HepG2 (cell line): Measurements from ENCODE around the gene MTG1. TPM values are rescaled to one million over a fixed set of nuclear protein-coding genes. Genes with fewer than 3 reads are reported as not detected.

Experiments
- ATF7-NPFF ChIP-seq: sonication (generic); formaldehyde crosslinking; IDR thresholded peaks from 2 replicates; pipeline ENCODE4 v1.8.1; 2023; ENCODE audit warnings: mild to moderate bottlenecking, low read depth, missing genetic modification reagents, moderate library complexity
- LCORL ChIP-seq, 2 experiments: fragments of 450-650 bp in 1 of 2; sonication (generic) in 1 of 2; formaldehyde crosslinking in 1 of 2; IDR thresholded peaks; 2 replicates each; pipeline versions ENCODE4 v1.5.0 to v1.6.1; 2017 to 2020; ENCODE audit warnings: antibody characterized with exemption in 1 of 2, missing genetic modification reagents in 1 of 2
- NCOA5 ChIP-seq: sonication (generic); formaldehyde crosslinking; IDR thresholded peaks from 2 replicates; pipeline ENCODE4 v1.4.0; 2020; ENCODE audit warnings: missing genetic modification reagents
- PCBP2 ChIP-seq: fragments of 200-400 bp; formaldehyde crosslinking; optimal IDR thresholded peaks from 2 replicates; pipeline ENCODE3; 2018; ENCODE audit warnings: low read length, low read depth; ENCODE audit not compliant: poor library complexity, severe bottlenecking
- RBM39 ChIP-seq: fragments of 200-400 bp; formaldehyde crosslinking; IDR thresholded peaks from one replicate; pipeline ENCODE4 v1.6.1; 2018; ENCODE audit warnings: antibody characterized with exemption, mild to moderate bottlenecking, low read depth, low read length; ENCODE audit not compliant: poor library complexity, severe bottlenecking
- RXRA ChIP-seq: sonication (generic); formaldehyde crosslinking; IDR thresholded peaks from 2 replicates; pipeline ENCODE4 v1.5.1; 2020; ENCODE audit warnings: missing genetic modification reagents
- ZNF562 ChIP-seq: sonication (generic); formaldehyde crosslinking; IDR thresholded peaks from 2 replicates; pipeline ENCODE4 v1.8.0; 2022; ENCODE audit warnings: missing genetic modification reagents, borderline replicate concordance
- ZNF878 ChIP-seq: sonication (generic); formaldehyde crosslinking; IDR thresholded peaks from 2 replicates; pipeline ENCODE4 v1.8.1; 2023; ENCODE audit warnings: mild to moderate bottlenecking, missing genetic modification reagents, moderate library complexity
- polyA plus RNA-seq, 8 experiments: library from polyadenylated mRNA; depleted of rRNA in 3 of 8; stranded (reverse) in 7 of 8; unstranded in 1 of 8; fragments of >200 nt; fragmentation: Illumina TruSeq in 4 of 8; extraction: Trizol in 4 of 8; gene quantifications; 2 replicates each; pipeline versions ENCODE4 v1.2.1 to v1.2.3, GENCODE V29; 2011 to 2016; ENCODE audit warnings: low read depth in 4 of 8, missing spikeins in 1 of 8, mixed read lengths in 1 of 8; ENCODE audit not compliant: insufficient read depth in 1 of 8
- total RNA-seq, 5 experiments: library from RNA; depleted of rRNA; stranded (reverse); fragments of >200 nt; fragmentation: Illumina TruSeq; extraction: Trizol; gene quantifications; 2 replicates each; pipeline ENCODE4 v1.2.3, GENCODE V29; 2016; ENCODE audit warnings: low read depth in 1 of 5
- TF ChIP-seq, protein P1 (sequence below): sonication (generic); formaldehyde crosslinking; conservative IDR thresholded peaks from 2 replicates; pipeline ENCODE4 v1.4.0; 2020; ENCODE audit warnings: missing genetic modification reagents
- TF ChIP-seq, protein P2 (sequence below): sonication (generic); formaldehyde crosslinking; conservative IDR thresholded peaks from 2 replicates; pipeline ENCODE4 v1.8.0; 2022; ENCODE audit warnings: low read depth, missing genetic modification reagents
- TF ChIP-seq, protein P3 (sequence below): sonication (generic); formaldehyde crosslinking; IDR thresholded peaks from 2 replicates; pipeline ENCODE4 v1.5.0; 2020; ENCODE audit warnings: mild to moderate bottlenecking, missing genetic modification reagents
- TF ChIP-seq, protein P4 (sequence below): sonication (generic); formaldehyde crosslinking; IDR thresholded peaks from 2 replicates; pipeline ENCODE4 v1.5.0; 2020; ENCODE audit warnings: mild to moderate bottlenecking, missing genetic modification reagents

Gene MTG1
- total and polyA plus RNA-seq, 2 of the 13 experiments (the other 11 are each of a cell fraction or from before 2014, with no cell fraction given), result 42.0 to 103 TPM

DNA sequence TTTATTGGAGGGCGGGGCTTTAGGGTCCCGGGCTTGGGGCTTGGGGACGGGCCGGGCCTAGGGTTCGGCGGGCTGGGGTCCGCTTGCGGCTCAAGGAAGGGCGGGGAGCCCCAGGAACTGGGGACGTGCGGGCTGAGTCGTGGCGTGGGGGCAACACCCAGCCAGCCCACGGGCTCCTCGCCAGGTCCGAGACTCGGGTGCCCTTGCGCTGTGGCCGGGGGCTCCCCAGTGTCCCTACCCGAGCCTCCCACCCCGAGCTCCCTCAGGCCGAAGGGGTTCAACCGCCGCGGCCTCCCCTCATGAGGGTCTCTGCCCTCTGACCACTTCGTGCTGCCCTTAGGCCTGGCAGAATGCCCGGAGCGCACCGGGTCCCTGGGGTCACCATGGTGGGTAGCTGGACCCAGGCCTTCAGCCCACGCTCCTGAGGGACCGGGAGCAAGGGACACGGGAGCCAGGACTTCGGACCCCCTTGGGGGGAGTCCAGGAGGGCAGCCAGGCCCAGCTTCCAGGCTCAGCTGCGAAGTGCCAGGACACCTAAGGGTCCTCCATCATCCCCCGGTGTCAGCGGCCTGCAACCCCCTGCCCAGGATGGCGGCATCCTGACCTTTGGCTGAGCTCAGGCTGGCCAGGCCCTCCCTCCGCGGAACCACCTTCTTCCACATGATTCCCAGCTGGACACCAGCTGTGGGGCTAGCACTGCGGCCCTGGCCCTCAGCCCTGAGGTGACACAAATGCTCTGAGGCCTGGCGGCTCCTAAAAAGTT is 35.6 kb upstream of the MTG1 start (continued):
- TF ChIP-seq ZNF878 (CRISPR knock-in tag) (no peak; the same call in 1 of the 2 replicates), PCBP2 (no peak), ZNF562 (CRISPR knock-in tag) (no peak), NCOA5 (CRISPR knock-in tag) (no peak), LCORL (IDR thresholded peaks at IDR 0.05) (no peak), LCORL (CRISPR knock-in tag; IDR thresholded peaks at IDR 0.05) (peak; percentile 50; the same call in 1 of the 2 replicates), RXRA (CRISPR knock-in tag) (no peak; the same call in 1 of the 2 replicates), RBM39 (no peak), ATF7-NPFF (CRISPR knock-in tag) (0 out of 2 replicates have a peak, but pooled peaks have one; percentile 49)
- TF ChIP-seq, protein P1, sequence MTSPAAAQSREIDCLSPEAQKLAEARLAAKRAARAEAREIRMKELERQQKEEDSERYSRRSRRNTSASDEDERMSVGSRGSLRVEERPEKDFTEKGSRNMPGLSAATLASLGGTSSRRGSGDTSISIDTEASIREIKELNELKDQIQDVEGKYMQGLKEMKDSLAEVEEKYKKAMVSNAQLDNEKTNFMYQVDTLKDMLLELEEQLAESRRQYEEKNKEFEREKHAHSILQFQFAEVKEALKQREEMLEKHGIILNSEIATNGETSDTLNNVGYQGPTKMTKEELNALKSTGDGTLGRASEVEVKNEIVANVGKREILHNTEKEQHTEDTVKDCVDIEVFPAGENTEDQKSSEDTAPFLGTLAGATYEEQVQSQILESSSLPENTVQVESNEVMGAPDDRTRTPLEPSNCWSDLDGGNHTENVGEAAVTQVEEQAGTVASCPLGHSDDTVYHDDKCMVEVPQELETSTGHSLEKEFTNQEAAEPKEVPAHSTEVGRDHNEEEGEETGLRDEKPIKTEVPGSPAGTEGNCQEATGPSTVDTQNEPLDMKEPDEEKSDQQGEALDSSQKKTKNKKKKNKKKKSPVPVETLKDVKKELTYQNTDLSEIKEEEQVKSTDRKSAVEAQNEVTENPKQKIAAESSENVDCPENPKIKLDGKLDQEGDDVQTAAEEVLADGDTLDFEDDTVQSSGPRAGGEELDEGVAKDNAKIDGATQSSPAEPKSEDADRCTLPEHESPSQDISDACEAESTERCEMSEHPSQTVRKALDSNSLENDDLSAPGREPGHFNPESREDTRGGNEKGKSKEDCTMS, result no peak
- TF ChIP-seq, protein P2, sequence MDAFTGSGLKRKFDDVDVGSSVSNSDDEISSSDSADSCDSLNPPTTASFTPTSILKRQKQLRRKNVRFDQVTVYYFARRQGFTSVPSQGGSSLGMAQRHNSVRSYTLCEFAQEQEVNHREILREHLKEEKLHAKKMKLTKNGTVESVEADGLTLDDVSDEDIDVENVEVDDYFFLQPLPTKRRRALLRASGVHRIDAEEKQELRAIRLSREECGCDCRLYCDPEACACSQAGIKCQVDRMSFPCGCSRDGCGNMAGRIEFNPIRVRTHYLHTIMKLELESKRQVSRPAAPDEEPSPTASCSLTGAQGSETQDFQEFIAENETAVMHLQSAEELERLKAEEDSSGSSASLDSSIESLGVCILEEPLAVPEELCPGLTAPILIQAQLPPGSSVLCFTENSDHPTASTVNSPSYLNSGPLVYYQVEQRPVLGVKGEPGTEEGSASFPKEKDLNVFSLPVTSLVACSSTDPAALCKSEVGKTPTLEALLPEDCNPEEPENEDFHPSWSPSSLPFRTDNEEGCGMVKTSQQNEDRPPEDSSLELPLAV (CRISPR knock-in tag), result no peak
- TF ChIP-seq, protein P3, sequence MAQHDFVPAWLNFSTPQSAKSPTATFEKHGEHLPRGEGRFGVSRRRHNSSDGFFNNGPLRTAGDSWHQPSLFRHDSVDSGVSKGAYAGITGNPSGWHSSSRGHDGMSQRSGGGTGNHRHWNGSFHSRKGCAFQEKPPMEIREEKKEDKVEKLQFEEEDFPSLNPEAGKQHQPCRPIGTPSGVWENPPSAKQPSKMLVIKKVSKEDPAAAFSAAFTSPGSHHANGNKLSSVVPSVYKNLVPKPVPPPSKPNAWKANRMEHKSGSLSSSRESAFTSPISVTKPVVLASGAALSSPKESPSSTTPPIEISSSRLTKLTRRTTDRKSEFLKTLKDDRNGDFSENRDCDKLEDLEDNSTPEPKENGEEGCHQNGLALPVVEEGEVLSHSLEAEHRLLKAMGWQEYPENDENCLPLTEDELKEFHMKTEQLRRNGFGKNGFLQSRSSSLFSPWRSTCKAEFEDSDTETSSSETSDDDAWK (CRISPR knock-in tag), result no peak
- TF ChIP-seq, protein P4, sequence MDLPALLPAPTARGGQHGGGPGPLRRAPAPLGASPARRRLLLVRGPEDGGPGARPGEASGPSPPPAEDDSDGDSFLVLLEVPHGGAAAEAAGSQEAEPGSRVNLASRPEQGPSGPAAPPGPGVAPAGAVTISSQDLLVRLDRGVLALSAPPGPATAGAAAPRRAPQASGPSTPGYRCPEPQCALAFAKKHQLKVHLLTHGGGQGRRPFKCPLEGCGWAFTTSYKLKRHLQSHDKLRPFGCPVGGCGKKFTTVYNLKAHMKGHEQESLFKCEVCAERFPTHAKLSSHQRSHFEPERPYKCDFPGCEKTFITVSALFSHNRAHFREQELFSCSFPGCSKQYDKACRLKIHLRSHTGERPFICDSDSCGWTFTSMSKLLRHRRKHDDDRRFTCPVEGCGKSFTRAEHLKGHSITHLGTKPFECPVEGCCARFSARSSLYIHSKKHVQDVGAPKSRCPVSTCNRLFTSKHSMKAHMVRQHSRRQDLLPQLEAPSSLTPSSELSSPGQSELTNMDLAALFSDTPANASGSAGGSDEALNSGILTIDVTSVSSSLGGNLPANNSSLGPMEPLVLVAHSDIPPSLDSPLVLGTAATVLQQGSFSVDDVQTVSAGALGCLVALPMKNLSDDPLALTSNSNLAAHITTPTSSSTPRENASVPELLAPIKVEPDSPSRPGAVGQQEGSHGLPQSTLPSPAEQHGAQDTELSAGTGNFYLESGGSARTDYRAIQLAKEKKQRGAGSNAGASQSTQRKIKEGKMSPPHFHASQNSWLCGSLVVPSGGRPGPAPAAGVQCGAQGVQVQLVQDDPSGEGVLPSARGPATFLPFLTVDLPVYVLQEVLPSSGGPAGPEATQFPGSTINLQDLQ, result peak; percentile 58; the same call in 1 of the 2 replicates
